ENCODE results near the gene CTCF. TPM values are rescaled to one million over a fixed set of nuclear protein-coding genes. Genes with fewer than 3 reads are reported as not detected.

CTCF gene
- total and polyA plus RNA-seq, 2 experiments from 2014 or later: 35.5 to 46.0 TPM

GRCh38 chr16:67529582-67530012 lies 32.7 kb upstream of the CTCF start:
- Histone ChIP-seq H3K36me3 (replicated peaks; ENCODE audit: insufficient read depth, low read depth) (no peaks in the 10 kb centered on the region), H3K27me3 (no peaks in the 10 kb centered on the region), H3K4me2 (peak overlapping the region; percentile 96), H2AFZ (peak overlapping the region; percentile 73), H3K4me3 (peak overlapping the region; percentile 91), H3K4me1 (ENCODE audit: insufficient read depth) (peaks cover 24% of the 10 kb centered on the region), H3K79me2 (peaks cover 33% of the 10 kb centered on the region), H3K27ac (peak overlapping the region; percentile 76), H3K9me3 (ENCODE audit: low read depth) (no peaks in the 10 kb centered on the region), H4K20me1 (ENCODE audit: insufficient read depth, poor library complexity, severe bottlenecking) (peaks cover 11% of the 10 kb centered on the region), H3K9me2 (replicated peaks; ENCODE audit: insufficient read depth) (no peaks in the 10 kb centered on the region)
- DNase-seq (ENCODE audit: low spot score): no peak
- WGBS (ENCODE audit: low lambda C conversion rate, missing lambda C conversion rate): 10% methylated on average over 16 of the region's 16 CpGs
- TF ChIP-seq CTCF (IDR thresholded peaks at IDR 0.05; ENCODE audit: poor library complexity) (no peak), EZH2phosphoT487 (IDR thresholded peaks at IDR 0.05; ENCODE audit: low read depth, severe bottlenecking, unreplicated experiment) (no peak), EZH2 (IDR thresholded peaks at IDR 0.05; ENCODE audit: borderline replicate concordance) (no peak)

- H3K9me3 ChIP-seq (ENCODE audit: low read depth): no peaks in the 10 kb centered on the region
- H3K4me2 ChIP-seq: peak overlapping the region; percentile 96
- H4K20me1 ChIP-seq (ENCODE audit: insufficient read depth, poor library complexity, severe bottlenecking): peaks cover 11% of the 10 kb centered on the region
- H3K36me3 ChIP-seq (replicated peaks; ENCODE audit: insufficient read depth, low read depth): no peaks in the 10 kb centered on the region
- H3K4me3 ChIP-seq: peak overlapping the region; percentile 91
- H3K27me3 ChIP-seq: no peaks in the 10 kb centered on the region
- peaks cover 24% of the 10 kb centered on the region for H3K4me1 ChIP-seq (ENCODE audit: insufficient read depth)
- 13% methylated on average over 26 of the region's 48 CpGs for WGBS (ENCODE audit: low lambda C conversion rate, missing lambda C conversion rate)
- H3K27ac ChIP-seq: peak overlapping the region; percentile 76
- H3K79me2 ChIP-seq: peaks cover 33% of the 10 kb centered on the region
- no peak for TF ChIP-seq EZH2phosphoT487 (IDR thresholded peaks at IDR 0.05; ENCODE audit: low read depth, severe bottlenecking, unreplicated experiment)
- no peak for TF ChIP-seq CTCF (IDR thresholded peaks at IDR 0.05; ENCODE audit: poor library complexity)
- no peak for TF ChIP-seq EZH2 (IDR thresholded peaks at IDR 0.05; ENCODE audit: borderline replicate concordance)
- H2AFZ ChIP-seq: peak overlapping the region; percentile 73
- DNase-seq (ENCODE audit: low spot score): peak; percentile 83
- H3K9me2 ChIP-seq (replicated peaks; ENCODE audit: insufficient read depth): no peaks in the 10 kb centered on the region
These were observed 32.0 kb upstream of the CTCF start for GRCh38 chr16:67530013-67530939.

- no peaks in the 10 kb centered on the region for H3K9me2 ChIP-seq (replicated peaks; ENCODE audit: insufficient read depth)
- 94% methylated on average over 4 of the region's 4 CpGs for WGBS (ENCODE audit: low lambda C conversion rate, missing lambda C conversion rate)
- H2AFZ ChIP-seq: no peak overlapping the region
- peaks cover 15% of the 10 kb centered on the region for H4K20me1 ChIP-seq (ENCODE audit: insufficient read depth, poor library complexity, severe bottlenecking)
- no peaks in the 10 kb centered on the region for H3K27me3 ChIP-seq
- DNase-seq (ENCODE audit: low spot score): no peak
- TF ChIP-seq EZH2 (IDR thresholded peaks at IDR 0.05; ENCODE audit: borderline replicate concordance) (no peak), EZH2phosphoT487 (IDR thresholded peaks at IDR 0.05; ENCODE audit: low read depth, severe bottlenecking, unreplicated experiment) (no peak), CTCF (IDR thresholded peaks at IDR 0.05; ENCODE audit: poor library complexity) (no peak)
- no peak overlapping the region for H3K4me3 ChIP-seq
- peak overlapping the region; percentile 96 for H3K4me2 ChIP-seq
- H3K36me3 ChIP-seq (replicated peaks; ENCODE audit: insufficient read depth, low read depth): no peaks in the 10 kb centered on the region
- no peak overlapping the region for H3K27ac ChIP-seq
- peaks cover 24% of the 10 kb centered on the region for H3K4me1 ChIP-seq (ENCODE audit: insufficient read depth)
- peaks cover 33% of the 10 kb centered on the region for H3K79me2 ChIP-seq
- no peaks in the 10 kb centered on the region for H3K9me3 ChIP-seq (ENCODE audit: low read depth)
These were observed 31.1 kb upstream of the CTCF start for GRCh38 chr16:67531247-67531646.
